DOHH2 (cell line): ENCODE results near the gene SNX5.
A peak's percentile ranks its signal among the peaks of the same experiment; 100 is the strongest.

Experiments
- H3F3A ChIP-seq: fragments of 200-600 bp; sonication (generic), shearing (Covaris generic); 2 replicates; pipeline ENCODE4 v1.6.0; 2016; ENCODE audit warnings: antibody characterized with exemption, mild to moderate bottlenecking; ENCODE audit not compliant: control insufficient read depth, insufficient read depth
- H3K27ac ChIP-seq: fragments of 200-600 bp; sonication (generic); 2 replicates; pipeline ENCODE4 v1.5.1; 2014; ENCODE audit warnings: low read depth, mild to moderate bottlenecking, low read length, moderate library complexity
- H3K27me3 ChIP-seq: fragments of 200-600 bp; sonication (generic); 2 replicates; pipeline ENCODE4 v1.6.1; 2014; ENCODE audit warnings: mild to moderate bottlenecking, low read length, mixed read lengths; ENCODE audit not compliant: control insufficient read depth
- H3K36me3 ChIP-seq: fragments of 200-600 bp; sonication (generic); 2 replicates; pipeline ENCODE4 v1.6.1; 2014; ENCODE audit warnings: mild to moderate bottlenecking, low read length, moderate library complexity, mixed read lengths; ENCODE audit not compliant: control insufficient read depth
- H3K4me1 ChIP-seq: fragments of 200-600 bp; sonication (generic); 2 replicates; pipeline ENCODE4 v1.6.1; 2014; ENCODE audit warnings: mild to moderate bottlenecking, low read length, mixed read lengths; ENCODE audit not compliant: control insufficient read depth
- H3K4me2 ChIP-seq: fragments of 200-600 bp; sonication (generic); 2 replicates; pipeline ENCODE4 v1.6.0; 2014; ENCODE audit warnings: mild to moderate bottlenecking, low read length, moderate library complexity
- H3K4me3 ChIP-seq: fragments of 200-600 bp; sonication (generic); 2 replicates; pipeline ENCODE4 v1.5.1; 2014; ENCODE audit warnings: mild to moderate bottlenecking, low read length, mixed read lengths
- H3K79me2 ChIP-seq: fragments of 200-600 bp; sonication (generic); 2 replicates; pipeline ENCODE4 v1.6.1; 2014; ENCODE audit warnings: mild to moderate bottlenecking, low read length, mixed read lengths; ENCODE audit not compliant: control insufficient read depth
- H3K9me2 ChIP-seq: fragments of 200-600 bp; sonication (generic); replicated peaks from 2 replicates; pipeline ENCODE4 v1.6.1; 2014; ENCODE audit warnings: mild to moderate bottlenecking, low read length, mixed read lengths; ENCODE audit not compliant: control insufficient read depth
- H3K9me3 ChIP-seq: fragments of 200-600 bp; sonication (generic); 2 replicates; pipeline ENCODE4 v1.6.1; 2014; ENCODE audit warnings: antibody characterized with exemption, low read length, mixed read lengths; ENCODE audit not compliant: control insufficient read depth, insufficient read depth
- H4K20me1 ChIP-seq: fragments of 200-600 bp; sonication (generic); 2 replicates; pipeline ENCODE4 v1.6.0; 2014; ENCODE audit warnings: low read depth, mild to moderate bottlenecking, antibody characterized with exemption, low read length, moderate library complexity; ENCODE audit not compliant: control insufficient read depth, insufficient read depth
- EZH2phosphoT487 ChIP-seq: fragments of 200-600 bp; sonication (generic); IDR thresholded peaks from 2 replicates; pipeline ENCODE4 v1.6.1; 2017; ENCODE audit warnings: borderline replicate concordance, mild to moderate bottlenecking, antibody characterized with exemption, low read length, moderate library complexity, mixed read lengths
- TF ChIP-seq, protein P1 (sequence below): fragments of 200-600 bp; sonication (generic); IDR thresholded peaks from one replicate; pipeline ENCODE4 v1.5.1; 2014; ENCODE audit warnings: antibody characterized with exemption, mild to moderate bottlenecking, low read depth, low read length; ENCODE audit not compliant: poor library complexity, severe bottlenecking

The SNX5 gene

GRCh38 chr20:17919149-17919548, 49.4 kb downstream of the SNX5 start:
- Histone ChIP-seq H3F3A (peaks cover 5% of the 10 kb centered on the region; the same call in 1 of the 2 replicates), H3K36me3 (no peaks in the 10 kb centered on the region), H3K9me3 (no peaks in the 10 kb centered on the region), H3K27ac (no peak overlapping the region), H3K4me2 (no peak overlapping the region), H3K9me2 (no peaks in the 10 kb centered on the region), H3K27me3 (no peaks in the 10 kb centered on the region), H4K20me1 (no peaks in the 10 kb centered on the region), H3K4me1 (peaks cover 15% of the 10 kb centered on the region), H3K79me2 (no peaks in the 10 kb centered on the region), H3K4me3 (no peak overlapping the region)
- no peak for TF ChIP-seq EZH2phosphoT487
- TF ChIP-seq, protein P1, sequence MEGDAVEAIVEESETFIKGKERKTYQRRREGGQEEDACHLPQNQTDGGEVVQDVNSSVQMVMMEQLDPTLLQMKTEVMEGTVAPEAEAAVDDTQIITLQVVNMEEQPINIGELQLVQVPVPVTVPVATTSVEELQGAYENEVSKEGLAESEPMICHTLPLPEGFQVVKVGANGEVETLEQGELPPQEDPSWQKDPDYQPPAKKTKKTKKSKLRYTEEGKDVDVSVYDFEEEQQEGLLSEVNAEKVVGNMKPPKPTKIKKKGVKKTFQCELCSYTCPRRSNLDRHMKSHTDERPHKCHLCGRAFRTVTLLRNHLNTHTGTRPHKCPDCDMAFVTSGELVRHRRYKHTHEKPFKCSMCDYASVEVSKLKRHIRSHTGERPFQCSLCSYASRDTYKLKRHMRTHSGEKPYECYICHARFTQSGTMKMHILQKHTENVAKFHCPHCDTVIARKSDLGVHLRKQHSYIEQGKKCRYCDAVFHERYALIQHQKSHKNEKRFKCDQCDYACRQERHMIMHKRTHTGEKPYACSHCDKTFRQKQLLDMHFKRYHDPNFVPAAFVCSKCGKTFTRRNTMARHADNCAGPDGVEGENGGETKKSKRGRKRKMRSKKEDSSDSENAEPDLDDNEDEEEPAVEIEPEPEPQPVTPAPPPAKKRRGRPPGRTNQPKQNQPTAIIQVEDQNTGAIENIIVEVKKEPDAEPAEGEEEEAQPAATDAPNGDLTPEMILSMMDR: no peak

GRCh38 chr20:17917832-17918618, 50.6 kb downstream of the SNX5 start:
- Histone ChIP-seq H3K9me2 (no peaks in the 10 kb centered on the region), H3K36me3 (no peaks in the 10 kb centered on the region), H3K4me1 (peaks cover 15% of the 10 kb centered on the region), H3K4me2 (no peak overlapping the region), H3K27ac (no peak overlapping the region), H3K27me3 (no peaks in the 10 kb centered on the region), H3F3A (peaks cover 5% of the 10 kb centered on the region; the same call in 1 of the 2 replicates), H3K79me2 (no peaks in the 10 kb centered on the region), H3K4me3 (no peak overlapping the region), H4K20me1 (no peaks in the 10 kb centered on the region), H3K9me3 (no peaks in the 10 kb centered on the region)
- TF ChIP-seq, protein P1: no peak
- no peak for TF ChIP-seq EZH2phosphoT487

GRCh38 chr20:17916433-17916891, 52.1 kb downstream of the SNX5 start:
- Histone ChIP-seq H3K4me1 (peaks cover 16% of the 10 kb centered on the region), H3K79me2 (no peaks in the 10 kb centered on the region), H3K4me2 (peak overlapping the region; percentile 11; the same call in 1 of the 2 replicates), H4K20me1 (no peaks in the 10 kb centered on the region), H3K27me3 (no peaks in the 10 kb centered on the region), H3K9me2 (no peaks in the 10 kb centered on the region), H3K36me3 (no peaks in the 10 kb centered on the region), H3K27ac (no peak overlapping the region), H3K9me3 (no peaks in the 10 kb centered on the region), H3K4me3 (no peak overlapping the region), H3F3A (peaks cover 5% of the 10 kb centered on the region; the same call in 1 of the 2 replicates)
- TF ChIP-seq EZH2phosphoT487: no peak
- TF ChIP-seq, protein P1: no peak
